8988T (cell line): ENCODE results near the gene RAB20.
"Not testable (repeated sequence)": the region's sequence is repeated elsewhere in the genome, so short reads cannot be mapped to it uniquely, and the experiment has no call there.

Experiments
- DNase-seq: peaks from one replicate; pipeline ENCODE4 v3.0.0; 2011

The RAB20 gene

GRCh38 chr13:110506859-110507566 is 54.5 kb downstream of the RAB20 start:
- DNase-seq: no peak

- DNase-seq: no peak
Observed at GRCh38 chr13:110506396-110506795, 55.1 kb downstream of the RAB20 start.

GRCh38 chr13:110505594-110505993 is 55.9 kb downstream of the RAB20 start:
- no peak for DNase-seq

GRCh38 chr13:110503979-110504499 is 57.5 kb downstream of the RAB20 start:
- DNase-seq: no peak

GRCh38 chr13:110503037-110503901 is 58.3 kb downstream of the RAB20 start:
- DNase-seq: no peak

- no peak for DNase-seq
Observed at GRCh38 chr13:110501188-110501587, 60.3 kb downstream of the RAB20 start.

GRCh38 chr13:110500341-110500740 is 61.2 kb downstream of the RAB20 start:
- no peak for DNase-seq

GRCh38 chr13:110499621-110500281 is 61.8 kb downstream of the RAB20 start:
- DNase-seq: no peak

GRCh38 chr13:110498765-110499164 is 62.8 kb downstream of the RAB20 start:
- no peak for DNase-seq

- DNase-seq: no peak
Observed at GRCh38 chr13:110498327-110498726, 63.2 kb downstream of the RAB20 start.

GRCh38 chr13:110497896-110498295 is 63.6 kb downstream of the RAB20 start:
- not testable (repeated sequence) for DNase-seq

- no peak for DNase-seq
Observed at GRCh38 chr13:110497003-110497402, 64.5 kb downstream of the RAB20 start.

GRCh38 chr13:110496281-110496680 is 65.2 kb downstream of the RAB20 start:
- no peak for DNase-seq

GRCh38 chr13:110495881-110496280 is 65.6 kb downstream of the RAB20 start:
- no peak for DNase-seq

- no peak for DNase-seq
Observed at GRCh38 chr13:110495376-110495775, 66.1 kb downstream of the RAB20 start.

GRCh38 chr13:110493613-110494012 is 67.9 kb downstream of the RAB20 start:
- DNase-seq: no peak

- DNase-seq: no peak
Observed at GRCh38 chr13:110492679-110493593, 68.6 kb downstream of the RAB20 start.

GRCh38 chr13:110491869-110492678 is 69.4 kb downstream of the RAB20 start:
- DNase-seq: no peak

- no peak for DNase-seq
Observed at GRCh38 chr13:110490009-110490770, 71.3 kb downstream of the RAB20 start.

GRCh38 chr13:110486880-110487279 is 74.6 kb downstream of the RAB20 start:
- not testable (repeated sequence) for DNase-seq
